MCF 10A (cell line): Measurements from ENCODE around the gene RBM11. TPM values are rescaled to one million over a fixed set of nuclear protein-coding genes. Genes with fewer than 3 reads are reported as not detected.

Experiments
- BruUV-seq: library from RNA; stranded (reverse); fragments of 400-500 nt; replicated peaks from 2 replicates; lab custom pipeline; 2021; lab: Mats Ljungman, UMichigan
- CTCF ChIA-PET: fragments of 300-600 bp; sonication (Branson Sonifier 250); formaldehyde crosslinking; extraction: SDS; loops from one replicate; lab custom pipeline; 2021; ENCODE audit warnings: antibody characterized with exemption, inconsistent platforms; lab: Yijun Ruan, JAX
- POLR2A ChIA-PET: fragments of 300-600, 350-650 bp; sonication (Branson Sonifier 250); formaldehyde crosslinking; extraction: SDS; loops from one replicate; lab custom pipeline; 2020; ENCODE audit warnings: antibody characterized with exemption, inconsistent platforms; lab: Yijun Ruan, JAX
- DNase-seq: peaks from one replicate; pipeline ENCODE4 v3.0.0-alpha.2; 2018; ENCODE audit not compliant: unreplicated experiment
- H3K27ac Mint-ChIP-seq: one replicate; pipeline ENCODE4 v1.8.0; 2022; ENCODE audit warnings: mild to moderate bottlenecking, low read depth, mixed read lengths; ENCODE audit not compliant: unreplicated experiment
- H3K27me3 Mint-ChIP-seq: one replicate; pipeline ENCODE4 v1.8.0; 2022; ENCODE audit warnings: mixed read lengths; ENCODE audit not compliant: insufficient read depth, unreplicated experiment
- H3K36me3 Mint-ChIP-seq: one replicate; pipeline ENCODE4 v1.8.0; 2022; ENCODE audit warnings: mild to moderate bottlenecking, moderate library complexity, mixed read lengths; ENCODE audit not compliant: insufficient read depth, unreplicated experiment
- H3K4me1 Mint-ChIP-seq: one replicate; pipeline ENCODE4 v1.8.0; 2022; ENCODE audit warnings: mixed read lengths; ENCODE audit not compliant: insufficient read depth, unreplicated experiment
- H3K4me3 Mint-ChIP-seq: one replicate; pipeline ENCODE4 v1.8.0; 2022; ENCODE audit warnings: mild to moderate bottlenecking, moderate library complexity, mixed read lengths; ENCODE audit not compliant: unreplicated experiment
- H3K9me3 Mint-ChIP-seq: one replicate; pipeline ENCODE4 v1.8.0; 2022; ENCODE audit warnings: mixed read lengths; ENCODE audit not compliant: unreplicated experiment
- CTCF ChIP-seq: fragments of 200-600 bp; IDR thresholded peaks from one replicate; pipeline ENCODE4 v1.8.0; 2022; ENCODE audit warnings: antibody characterized with exemption, mild to moderate bottlenecking; ENCODE audit not compliant: unreplicated experiment
- intact Hi-C: fragments of 100-400 bp; cut with micrococcal nuclease; formaldehyde crosslinking; loops from 2 replicates; pipeline ENCODE4 v1.14.1; 2022
- total RNA-seq: library from RNA; stranded (reverse); gene quantifications from 2 replicates; pipeline ENCODE4 v1.2.3, GENCODE V29; 2022

Gene RBM11
- total RNA-seq, 1 experiment from 2014 or later = 3.9 TPM

- peak; percentile 26 for DNase-seq
- BruUV-seq = no TSS peak
- Mint-ChIP-seq H3K27ac (no peak overlapping the region), H3K36me3 (no peaks in the 10 kb centered on the region), H3K4me3 (no peak overlapping the region), H3K4me1 (no peaks in the 10 kb centered on the region), H3K9me3 (no peaks in the 10 kb centered on the region), H3K27me3 (no peaks in the 10 kb centered on the region)
- POLR2A ChIA-PET = interaction anchor here (0.6 to 0.9 kb wide), 2 partner anchors 10 to 646 kb away, joined by 3 read pairs; no protein-coding TSS in a partner anchor
- intact Hi-C loops = no loop called here
- CTCF ChIA-PET = interaction anchor here (0.7 to 1.3 kb wide), 4 partner anchors 9 to 1554 kb away, joined by 3 to 6 read pairs (median 4); no protein-coding TSS in a partner anchor
- TF ChIP-seq CTCF = no peak
Observed at GRCh38 chr21:14243874-14244273, 27.9 kb downstream of the RBM11 start.

- Mint-ChIP-seq H3K27me3 (no peaks in the 10 kb centered on the region), H3K36me3 (no peaks in the 10 kb centered on the region), H3K27ac (no peak overlapping the region), H3K4me3 (no peak overlapping the region), H3K9me3 (peaks cover 4% of the 10 kb centered on the region), H3K4me1 (no peaks in the 10 kb centered on the region)
- intact Hi-C loops = no loop called here
- no peak for DNase-seq
- BruUV-seq = no TSS peak
- CTCF ChIA-PET = interaction anchor here (0.6 to 1.5 kb wide), 3 partner anchors 9 to 98 kb away, joined by 3 to 13 read pairs (median 9); no protein-coding TSS in a partner anchor
- TF ChIP-seq CTCF = no peak
- POLR2A ChIA-PET = interaction anchor here (2.3 kb wide), 1 partner anchor 29 kb away, joined by 9 read pairs; the partner anchor contains the start of gene RBM11
Observed at GRCh38 chr21:14244911-14245310, 29.0 kb downstream of the RBM11 start.

DNA sequence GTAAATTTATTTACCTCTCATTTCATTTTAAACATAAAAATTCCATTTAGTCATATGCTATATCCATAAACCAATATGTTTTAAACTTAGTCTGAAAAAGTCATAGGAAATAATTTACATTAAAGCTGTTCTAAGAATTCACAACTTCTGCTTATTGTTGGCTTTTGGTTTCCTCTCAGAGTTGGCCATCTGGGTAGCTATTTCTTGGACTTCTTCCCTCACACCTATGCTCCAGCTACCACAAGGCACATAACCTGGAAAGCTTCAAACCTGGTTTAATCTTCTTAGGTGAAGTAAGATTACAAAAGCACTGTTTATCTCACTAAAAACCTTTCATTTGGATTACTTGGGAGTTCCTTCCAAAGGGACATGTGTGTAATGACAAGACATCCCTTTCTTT is 29.8 kb downstream of the RBM11 start:
- ChIA-PET CTCF (interaction anchor here (0.5 to 1.5 kb wide), 5 partner anchors 15 to 1688 kb away, joined by 3 to 9 read pairs (median 3); partner anchors contain the start of gene RBM11), POLR2A (interaction anchor here (2.3 kb wide), 1 partner anchor 30 kb away, joined by 9 read pairs; the partner anchor contains the start of gene RBM11)
- DNase-seq = no peak
- BruUV-seq = no TSS peak
- Mint-ChIP-seq H3K36me3 (no peaks in the 10 kb centered on the region), H3K27me3 (no peaks in the 10 kb centered on the region), H3K27ac (no peak overlapping the region), H3K9me3 (peaks cover 8% of the 10 kb centered on the region), H3K4me1 (no peaks in the 10 kb centered on the region), H3K4me3 (no peak overlapping the region)
- intact Hi-C loops = no loop called here
- TF ChIP-seq CTCF = no peak

- intact Hi-C loops = loop anchor here (10.0 kb wide), 1 partner anchor 53 kb away; no protein-coding TSS in a partner anchor
- Mint-ChIP-seq H3K4me1 (peaks cover 6% of the 10 kb centered on the region), H3K27ac (no peak overlapping the region), H3K9me3 (peaks cover 8% of the 10 kb centered on the region), H3K36me3 (no peaks in the 10 kb centered on the region), H3K4me3 (no peak overlapping the region), H3K27me3 (no peaks in the 10 kb centered on the region)
- no peak for TF ChIP-seq CTCF
- DNase-seq = no peak
- POLR2A ChIA-PET = no interaction called here
- CTCF ChIA-PET = interaction anchor here (0.6 to 1.2 kb wide), 2 partner anchors 12 to 43 kb away, joined by 3 read pairs; no protein-coding TSS in a partner anchor
- no TSS peak for BruUV-seq
Observed at GRCh38 chr21:14251336-14251735, 35.4 kb downstream of the RBM11 start.
